ENCODE results near the gene FLOT1.

GRCh38 chr6:30747902-30748769 is 5.6 kb upstream of the FLOT1 start:
- TF ChIP-seq CTCF (IDR thresholded peaks at IDR 0.05) (no peak), POLR2A (IDR thresholded peaks at IDR 0.05) (no peak), POLR2AphosphoS5 (IDR thresholded peaks at IDR 0.05) (no peak)
